ENCODE measurements around the gene SERPINA10.
"Not testable (repeated sequence)": the region's sequence is repeated elsewhere in the genome, so short reads cannot be mapped to it uniquely, and the experiment has no call there.

Gene SERPINA10

GRCh38 chr14:94282991-94283723, 9.9 kb downstream of the SERPINA10 start:
- no peak for DNase-seq (ENCODE audit: low read depth)

GRCh38 chr14:94278731-94279130, 14.3 kb downstream of the SERPINA10 start:
- no peak for DNase-seq (ENCODE audit: low read depth)

GRCh38 chr14:94276898-94277561, 16.0 kb downstream of the SERPINA10 start:
- DNase-seq (ENCODE audit: low read depth) = not testable (repeated sequence)

GRCh38 chr14:94269156-94269555, 23.9 kb downstream of the SERPINA10 start:
- no peak for DNase-seq (ENCODE audit: low read depth)

GRCh38 chr14:94268582-94268981, 24.5 kb downstream of the SERPINA10 start:
- DNase-seq (ENCODE audit: low read depth) = not testable (repeated sequence)

- DNase-seq (ENCODE audit: low read depth) = no peak
These were observed 25.7 kb downstream of the SERPINA10 start for GRCh38 chr14:94267352-94267751.

GRCh38 chr14:94264195-94264594, 28.9 kb downstream of the SERPINA10 start:
- not testable (repeated sequence) for DNase-seq (ENCODE audit: low read depth)

- DNase-seq (ENCODE audit: low read depth) = no peak
These were observed 48.9 kb downstream of the SERPINA10 start for GRCh38 chr14:94244182-94244581.

- no peak for DNase-seq (ENCODE audit: low read depth)
These were observed 53.7 kb downstream of the SERPINA10 start for GRCh38 chr14:94239406-94239805.

GRCh38 chr14:94237983-94238382, 55.1 kb downstream of the SERPINA10 start:
- DNase-seq (ENCODE audit: low read depth) = no peak

GRCh38 chr14:94237046-94237445, 56.0 kb downstream of the SERPINA10 start:
- DNase-seq (ENCODE audit: low read depth) = no peak
